Daoy (cell line): ENCODE results near the gene MUS81. TPM values are rescaled to one million over a fixed set of nuclear protein-coding genes. Genes with fewer than 3 reads are reported as not detected.
A peak's percentile ranks its signal among the peaks of the same experiment; 100 is the strongest.
"Not testable (repeated sequence)": the region's sequence is repeated elsewhere in the genome, so short reads cannot be mapped to it uniquely, and the experiment has no call there.

Source experiments
- DNase-seq: peaks from one replicate; pipeline ENCODE4 v3.0.0-alpha.2; 2015; ENCODE audit warnings: low read depth
- total RNA-seq: library from RNA; depleted of rRNA; stranded (reverse); fragments of >200 nt; shearing (Covaris generic); gene quantifications from 2 replicates; pipeline ENCODE4 v1.2.3, GENCODE V29; 2014; rRNA removed

Gene MUS81
- total RNA-seq, result 54.9 and 63.1 TPM in 2 replicates

GRCh38 chr11:65860278-65861164, at the start of gene MUS81:
Gene MUS81, plus strand, starts transcription at chr11:65860433. Its CDS starts 321 bp downstream, at chr11:65860754.
- DNase-seq, result peak; percentile 98

GRCh38 chr11:65811764-65812475, 48.3 kb upstream of the MUS81 start:
- DNase-seq, result no peak

- DNase-seq, result peak; percentile 52
These were observed 45.9 kb upstream of the MUS81 start for GRCh38 chr11:65814131-65814985.

DNA sequence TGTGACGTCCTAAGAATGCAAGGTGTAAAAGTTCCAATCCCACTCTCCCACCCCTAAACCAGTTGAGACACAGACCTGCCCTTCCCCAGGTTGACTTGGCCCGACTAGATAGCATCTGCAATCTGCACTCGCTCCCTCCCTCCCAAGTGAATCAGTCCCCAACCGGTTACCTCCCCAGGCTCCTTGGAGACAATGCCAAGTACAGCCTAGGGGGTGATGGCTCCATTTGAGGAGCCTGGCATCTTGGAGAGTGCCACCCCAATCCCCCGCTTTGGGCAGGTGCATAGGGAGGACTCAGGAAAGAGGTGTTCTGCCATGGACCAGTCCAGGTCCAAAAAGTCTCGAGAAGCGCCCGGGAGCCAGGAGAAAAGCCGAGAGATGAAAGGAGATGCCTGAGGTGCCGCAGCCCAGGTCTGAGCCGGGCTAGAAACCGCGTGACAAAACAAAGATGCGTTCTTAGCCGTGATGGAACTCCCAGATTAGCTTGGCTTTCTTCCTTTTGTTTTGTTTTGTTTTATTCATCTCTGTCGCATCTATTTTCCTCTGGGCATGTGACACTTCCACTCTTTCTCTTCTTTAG, 45.2 kb upstream of the MUS81 start:
- no peak for DNase-seq

- no peak for DNase-seq
These were observed 43.5 kb upstream of the MUS81 start for GRCh38 chr11:65816696-65817095.

DNA sequence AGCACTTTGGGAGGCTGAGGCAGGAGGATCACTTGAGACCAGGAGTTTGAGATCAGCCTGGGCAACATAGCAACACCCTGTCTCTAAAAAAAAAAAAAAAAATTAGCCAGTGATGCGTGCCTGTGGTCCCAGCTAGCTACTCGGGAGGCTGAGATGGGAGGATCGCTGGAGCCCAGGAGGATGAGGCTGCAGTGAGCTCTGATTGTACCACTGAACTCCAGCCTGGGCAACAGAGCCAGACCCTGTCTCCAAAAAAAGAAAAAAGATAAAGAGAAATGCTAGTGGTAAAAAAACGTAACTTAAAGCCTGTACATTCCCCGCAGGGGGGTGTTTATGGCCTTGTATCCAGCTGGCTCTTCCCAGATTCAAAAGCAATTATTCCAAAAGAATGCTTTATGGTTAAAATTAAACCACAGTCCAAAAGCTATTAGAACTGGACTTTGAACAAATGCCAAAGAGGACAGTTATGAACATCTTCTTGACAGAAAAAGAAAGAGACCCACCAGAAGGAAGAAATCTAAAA, 42.9 kb upstream of the MUS81 start:
- no peak for DNase-seq

DNA sequence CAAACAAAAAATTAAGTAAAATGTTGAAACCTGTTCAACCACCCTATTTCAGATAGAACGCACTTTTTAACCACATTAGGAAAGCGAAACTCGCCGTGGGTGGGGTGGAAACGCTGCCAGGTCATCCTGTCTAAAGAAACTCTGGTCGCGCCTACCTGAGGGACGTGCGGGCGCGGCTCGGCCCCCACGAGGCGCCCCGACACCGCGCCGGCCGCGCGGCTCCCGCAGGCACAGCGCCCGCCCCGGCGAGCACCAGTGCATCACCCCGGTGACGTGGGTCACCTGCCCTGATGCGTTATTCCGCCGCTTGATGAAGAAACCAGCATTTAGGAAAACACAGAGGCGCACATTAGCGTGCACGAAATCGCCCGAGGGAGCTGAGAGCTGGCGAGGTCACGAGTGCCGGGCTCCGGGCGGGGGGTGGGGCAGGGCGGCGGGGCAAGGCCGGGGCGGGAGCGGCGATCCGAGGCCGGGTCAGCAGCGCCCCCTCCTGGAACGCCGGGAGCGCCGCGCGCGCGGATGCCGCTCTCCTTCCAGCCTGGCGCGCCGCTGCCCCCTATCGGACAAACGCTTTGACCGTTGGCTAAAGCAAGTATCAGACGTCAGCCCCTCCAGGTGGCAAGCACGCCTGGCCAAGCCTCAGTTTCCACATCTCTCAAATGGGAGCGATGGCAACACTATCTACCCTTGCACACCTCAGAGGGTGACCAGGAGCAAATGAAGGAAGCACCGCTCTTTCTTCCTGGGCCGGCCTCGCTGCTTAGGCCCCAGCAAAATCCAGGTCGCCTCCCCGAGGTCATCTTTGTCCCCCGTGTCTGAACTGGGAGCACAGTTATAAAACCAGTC, 42.2 kb upstream of the MUS81 start:
- DNase-seq, result peak; percentile 90

GRCh38 chr11:65821107-65821506, 39.1 kb upstream of the MUS81 start:
- no peak for DNase-seq

- DNase-seq, result no peak
These were observed 37.3 kb upstream of the MUS81 start for GRCh38 chr11:65822776-65823528.

DNA sequence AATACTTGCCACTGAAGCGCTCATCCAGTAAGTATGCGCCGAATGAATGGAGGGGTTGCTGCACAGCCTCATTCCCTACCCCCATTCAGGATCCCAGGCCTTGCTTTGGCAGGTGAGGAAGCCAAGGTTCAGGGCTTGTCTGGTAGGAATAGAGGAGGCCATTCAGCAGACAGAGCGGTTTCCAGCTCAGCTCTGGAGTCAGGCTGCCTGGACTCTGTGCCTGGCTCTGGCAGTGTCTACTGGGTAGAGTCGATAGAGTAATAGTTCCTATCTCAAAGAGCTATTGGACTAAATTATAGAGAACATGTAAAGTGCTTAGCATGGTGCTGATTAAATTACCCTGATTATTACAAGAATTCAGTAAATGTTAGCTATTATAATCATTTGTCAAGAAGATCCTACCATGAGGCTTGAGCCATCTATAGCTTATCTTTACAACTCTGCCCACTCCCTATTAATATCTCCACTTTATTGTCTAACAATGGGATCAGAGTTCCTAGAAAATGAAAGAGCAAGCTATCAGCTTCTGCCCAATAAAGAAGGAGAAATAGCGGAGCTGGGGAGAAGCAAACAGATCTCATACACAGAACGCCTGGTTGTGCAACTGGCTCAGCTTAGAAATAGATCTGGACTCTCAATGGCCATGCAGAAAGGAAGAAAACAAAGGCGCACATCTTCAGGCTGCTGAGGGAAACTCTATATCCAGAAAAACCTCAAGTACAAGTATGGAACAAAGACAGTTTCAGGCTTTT, 33.1 kb upstream of the MUS81 start:
- DNase-seq, result no peak

- DNase-seq, result no peak
These were observed 30.8 kb upstream of the MUS81 start for GRCh38 chr11:65829459-65829858.

DNA sequence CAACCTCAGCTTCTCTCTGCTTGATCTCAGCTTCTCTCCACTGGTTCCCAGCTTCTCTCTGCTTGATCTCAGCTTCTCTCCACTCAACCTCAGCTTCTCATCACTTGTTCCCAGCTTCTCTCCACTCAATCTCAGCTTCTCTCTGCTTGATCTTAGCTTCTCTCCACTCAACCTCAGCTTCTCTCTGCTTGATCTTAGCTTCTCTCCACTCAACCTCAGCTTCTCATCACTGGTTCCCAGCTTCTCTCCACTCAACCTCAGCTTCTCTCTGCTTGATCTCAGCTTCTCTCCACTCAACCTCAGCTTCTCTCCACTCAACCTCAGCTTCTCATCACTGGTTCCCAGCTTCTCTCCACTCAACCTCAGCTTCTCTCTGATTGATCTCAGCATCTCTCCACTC, 28.0 kb upstream of the MUS81 start:
- not testable (repeated sequence) for DNase-seq

DNA sequence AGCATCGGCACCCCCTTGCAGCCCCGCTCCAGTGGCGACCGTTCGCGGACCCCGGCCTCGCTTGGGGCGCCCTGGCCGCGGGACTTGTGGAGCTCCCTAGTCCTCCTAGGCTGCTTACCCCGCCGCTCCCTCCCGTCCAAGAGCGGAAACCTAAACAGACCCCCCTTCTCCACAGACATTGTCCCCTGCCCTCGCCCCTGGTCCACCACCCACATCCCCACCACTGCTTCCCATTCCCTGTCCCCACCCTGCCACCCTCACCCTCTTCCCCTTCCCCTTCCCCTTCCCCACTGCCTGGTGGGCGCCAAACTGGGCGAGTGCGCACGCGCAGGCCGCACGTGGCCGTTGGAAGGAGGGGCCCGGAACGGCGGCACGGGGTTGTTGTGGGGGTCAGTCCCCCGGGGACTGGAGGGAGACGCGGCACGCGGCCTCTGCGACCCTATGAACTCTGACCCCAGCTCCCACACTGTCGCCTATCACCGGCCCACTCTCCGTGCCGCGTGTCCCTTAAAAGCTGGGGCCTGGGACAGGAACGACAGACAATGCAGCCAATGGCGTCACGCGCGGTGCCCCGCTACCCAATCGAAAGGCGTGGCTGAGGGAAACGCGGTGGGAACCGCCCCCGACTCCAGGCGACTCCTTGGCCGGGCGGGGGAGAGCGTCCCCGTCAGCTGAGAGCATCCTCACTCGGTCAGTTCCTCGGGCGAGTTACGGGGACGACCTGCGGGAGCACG, 26.8 kb upstream of the MUS81 start, which contains the start of gene SNX32:
TSS of gene SNX32 (plus strand) at position 667 of the 734 bp plus-strand sequence. CDS start 103 bp downstream, outside the sequence.
- peak; percentile 94 for DNase-seq

DNA sequence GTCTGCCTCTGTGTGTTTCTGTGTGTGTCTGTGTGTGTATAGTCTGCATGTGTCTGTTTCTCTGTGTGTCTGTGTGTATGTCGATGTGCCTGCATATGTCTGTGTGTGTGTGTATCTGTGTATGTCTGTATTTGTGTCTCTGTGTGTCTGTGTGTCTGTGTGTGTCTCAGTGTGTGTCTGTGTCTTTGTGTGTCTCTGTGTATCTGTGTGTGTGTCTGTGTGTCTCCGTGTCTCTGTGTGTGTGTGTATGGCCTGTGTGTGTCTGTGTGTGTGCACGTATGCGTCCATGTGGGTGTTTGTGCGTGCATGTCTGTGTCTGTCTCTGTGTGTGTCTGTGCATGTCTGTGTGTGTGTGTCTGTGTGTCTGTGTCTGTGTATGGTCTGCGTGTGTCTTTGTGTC, 26.0 kb upstream of the MUS81 start:
- no peak for DNase-seq

GRCh38 chr11:65842144-65842543, 18.1 kb upstream of the MUS81 start:
- no peak for DNase-seq

- no peak for DNase-seq
These were observed 16.4 kb upstream of the MUS81 start for GRCh38 chr11:65843811-65844210.

GRCh38 chr11:65844231-65844872, 15.9 kb upstream of the MUS81 start:
- DNase-seq, result no peak

DNA sequence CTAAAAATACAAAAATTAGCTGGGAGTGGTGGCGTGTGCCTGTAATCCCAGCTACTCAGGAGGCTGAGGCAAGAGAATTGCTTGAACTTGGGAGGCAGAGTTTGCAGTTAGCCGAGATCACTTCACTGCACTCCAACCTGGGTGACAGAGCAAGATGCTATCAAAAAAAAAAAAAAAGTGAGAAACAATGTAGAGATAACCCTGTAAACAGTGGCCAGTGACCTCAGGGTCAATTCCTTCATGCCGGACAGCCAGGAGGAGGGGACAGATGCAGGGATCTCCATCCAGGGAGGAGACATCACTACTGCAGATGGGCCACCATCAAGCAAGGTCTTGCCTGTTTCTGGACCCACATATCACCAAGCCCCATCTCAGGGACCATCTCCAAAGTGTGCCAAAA, 12.5 kb upstream of the MUS81 start:
- DNase-seq, result no peak
